HG02798 (cell line): Measurements from ENCODE around the gene NHP2.
"Not testable (repeated sequence)": the region's sequence is repeated elsewhere in the genome, so short reads cannot be mapped to it uniquely, and the experiment has no call there.

Experiments used
- ATAC-seq: cut with Tn5 transposase; IDR thresholded peaks from one replicate; pipeline ENCODE4 v1.9.1; 2021; ENCODE audit warnings: mild to moderate bottlenecking; ENCODE audit not compliant: unreplicated experiment, poor library complexity

Gene NHP2

DNA sequence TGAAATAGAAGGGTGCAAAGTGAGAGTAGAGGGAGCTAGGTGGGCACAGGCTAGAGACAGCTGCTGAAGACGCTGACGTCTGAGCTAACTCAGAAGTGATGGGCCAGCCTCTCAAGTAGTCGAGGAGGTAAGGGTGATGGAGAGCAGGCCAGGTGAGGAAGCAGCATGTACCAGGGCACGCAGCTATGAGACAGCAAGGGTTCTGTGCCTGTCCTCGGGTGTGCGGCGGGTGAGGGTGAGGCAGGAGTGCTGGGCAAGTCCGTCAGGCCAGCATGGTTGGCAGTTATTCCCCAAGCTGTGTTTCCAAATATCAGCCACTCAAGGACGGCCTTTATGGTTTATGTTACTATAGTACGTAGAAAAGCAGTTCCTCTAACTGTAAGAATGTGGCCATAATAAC, 16.7 kb downstream of the NHP2 start:
- ATAC-seq: no peak

GRCh38 chr5:178131446-178131996, 22.2 kb downstream of the NHP2 start:
- no peak for ATAC-seq

DNA sequence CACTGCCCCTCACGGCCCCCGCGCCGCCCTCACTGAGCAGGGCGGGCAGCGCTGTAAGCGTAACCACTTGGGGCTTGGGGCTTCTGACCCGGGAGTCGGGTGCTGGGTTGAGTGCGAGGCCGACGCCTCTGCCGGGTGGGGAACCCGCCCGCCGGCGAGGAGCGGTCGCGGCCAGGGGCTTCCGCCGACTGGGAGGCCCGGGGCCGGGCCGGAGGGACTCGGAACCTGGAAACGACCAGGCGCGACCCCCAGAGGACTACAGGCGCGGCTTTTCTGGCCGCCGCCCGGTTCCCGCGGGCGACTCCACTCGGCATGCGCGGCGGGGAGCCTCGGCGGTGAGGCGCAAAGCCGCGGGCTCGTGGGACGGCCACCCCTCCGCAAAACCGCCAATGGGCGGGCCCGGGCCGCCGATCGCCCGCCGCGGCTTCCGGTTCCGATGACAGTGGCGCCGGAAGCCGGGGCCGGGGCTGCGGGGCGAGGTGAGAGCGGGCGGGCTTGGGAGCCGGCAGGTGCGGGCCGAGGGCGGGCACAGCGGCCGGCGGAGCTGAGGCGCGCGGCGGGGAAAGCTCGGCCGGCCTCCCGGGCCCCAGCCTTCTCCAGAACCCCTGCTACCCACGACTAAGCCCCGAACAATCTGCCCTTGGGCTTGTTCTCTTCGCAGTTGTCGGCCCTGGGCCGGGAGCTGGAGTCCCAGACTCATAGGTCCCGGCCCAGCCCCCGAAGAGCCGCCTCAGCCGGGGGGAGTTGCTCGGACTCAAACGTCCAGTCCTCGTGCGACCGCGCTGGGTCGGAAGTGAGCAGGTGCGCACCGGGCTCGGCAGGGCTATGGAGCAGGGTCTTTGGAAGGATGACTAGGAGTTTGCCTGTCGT, 22.9 kb downstream of the NHP2 start, which contains the start of gene RMND5B:
TSS of gene RMND5B (plus strand) at position 439 of the 870 bp plus-strand sequence. CDS start 7,106 bp downstream, outside the sequence.
- ATAC-seq: peak; percentile 92

DNA sequence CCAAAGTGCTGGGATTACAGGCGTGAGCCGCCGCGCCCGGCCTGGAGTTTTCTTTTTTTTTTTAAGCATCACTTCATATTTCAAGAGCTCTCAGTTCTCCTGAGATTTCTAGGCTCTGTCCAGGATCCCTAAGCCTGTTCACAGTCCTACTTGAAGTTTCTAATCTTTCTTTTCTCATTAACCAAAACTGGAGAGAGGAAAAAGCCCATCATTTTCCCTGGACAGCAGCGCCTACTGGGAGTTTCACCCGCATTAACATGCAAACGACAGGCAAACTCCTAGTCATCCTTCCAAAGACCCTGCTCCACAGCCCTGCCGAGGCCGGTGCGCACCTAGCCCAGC, 23.5 kb downstream of the NHP2 start:
- ATAC-seq: not testable (repeated sequence)

DNA sequence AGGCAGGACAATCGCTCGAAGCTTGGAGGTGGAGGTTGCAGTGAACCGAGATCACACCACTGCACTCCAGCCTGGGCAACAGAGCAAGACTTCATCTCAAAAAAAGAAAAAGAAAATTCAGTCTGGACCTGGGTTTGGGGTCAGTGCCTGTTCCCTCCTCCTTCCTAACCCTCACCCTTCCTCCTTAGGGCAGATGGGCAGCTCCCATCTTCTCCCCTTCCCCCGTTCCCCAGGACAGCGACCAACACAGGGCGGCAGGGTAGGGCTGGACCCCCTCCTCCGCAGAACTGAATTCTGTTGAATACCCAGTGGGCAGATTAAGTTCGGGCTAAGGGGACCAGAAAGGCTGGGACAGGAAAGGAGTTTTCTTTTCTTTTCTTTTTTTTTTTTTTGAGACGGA, 24.4 kb downstream of the NHP2 start:
- ATAC-seq: no peak

GRCh38 chr5:178127300-178128009, 26.2 kb downstream of the NHP2 start:
- not testable (repeated sequence) for ATAC-seq

DNA sequence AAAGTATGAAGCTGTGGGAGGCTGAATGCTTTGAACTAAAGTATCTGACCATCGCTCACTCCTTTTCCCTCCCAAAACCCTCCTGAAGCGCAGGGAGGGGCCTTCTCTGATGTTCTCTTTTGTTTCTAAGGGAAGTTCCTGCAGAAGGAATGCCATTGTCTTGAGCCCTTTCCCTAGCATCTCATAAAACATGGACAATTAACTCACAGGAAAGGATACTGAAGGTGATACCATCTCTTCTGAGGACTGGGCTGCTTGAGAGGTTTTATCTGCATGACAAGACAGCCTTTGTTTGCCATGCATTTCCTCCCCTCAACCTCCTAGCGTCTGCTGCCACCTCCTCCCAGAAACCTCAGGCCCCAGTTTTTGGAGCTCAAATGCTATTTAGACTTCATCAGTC, 27.1 kb downstream of the NHP2 start:
- ATAC-seq: no peak

- no peak for ATAC-seq
Measured at GRCh38 chr5:178125253-178125906, 28.3 kb downstream of the NHP2 start.

GRCh38 chr5:178123966-178124925, 29.4 kb downstream of the NHP2 start:
- ATAC-seq: no peak

DNA sequence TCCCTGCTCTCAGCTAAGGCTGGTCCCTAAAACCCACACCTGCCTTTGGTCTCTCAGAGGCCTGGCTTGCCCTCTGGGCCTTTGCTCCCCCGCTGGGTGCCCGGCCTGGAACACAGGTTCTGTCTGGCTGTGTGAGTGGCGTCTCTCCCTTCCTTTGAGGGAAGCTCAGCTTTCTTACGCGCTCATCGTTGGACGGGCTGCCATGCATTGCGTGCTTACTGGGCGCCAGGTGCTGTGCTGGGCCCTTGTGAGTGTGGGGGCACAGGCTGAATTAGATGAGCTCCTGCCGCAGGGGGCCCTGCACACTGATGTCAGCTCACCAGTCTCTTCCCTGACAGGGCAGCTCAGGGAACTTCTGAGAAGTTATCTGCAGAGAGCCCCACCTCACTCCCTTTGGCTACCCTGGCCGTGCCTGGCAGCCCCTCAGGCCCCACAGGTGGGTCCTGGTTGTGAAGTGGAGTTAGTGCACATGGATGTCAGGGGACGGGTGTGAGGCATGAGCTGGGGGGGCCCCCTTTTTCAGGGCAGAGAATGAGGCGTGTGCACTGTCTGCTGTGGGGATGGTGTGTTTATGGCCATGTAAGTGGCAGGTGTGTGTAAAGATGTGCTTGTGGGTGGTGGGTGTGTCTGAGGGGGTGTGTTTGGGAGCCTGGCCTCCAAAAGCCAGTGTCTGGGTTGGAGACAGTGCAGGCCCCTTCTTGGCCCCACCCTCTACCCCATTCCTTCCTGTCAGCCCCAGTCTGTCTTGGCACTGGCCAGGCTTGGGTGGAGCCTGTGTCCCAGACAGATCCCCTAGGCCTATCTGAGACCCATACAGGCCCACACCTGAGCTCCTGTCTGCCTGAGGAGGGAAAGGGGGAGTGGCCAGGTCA, 30.4 kb downstream of the NHP2 start:
- ATAC-seq: no peak

DNA sequence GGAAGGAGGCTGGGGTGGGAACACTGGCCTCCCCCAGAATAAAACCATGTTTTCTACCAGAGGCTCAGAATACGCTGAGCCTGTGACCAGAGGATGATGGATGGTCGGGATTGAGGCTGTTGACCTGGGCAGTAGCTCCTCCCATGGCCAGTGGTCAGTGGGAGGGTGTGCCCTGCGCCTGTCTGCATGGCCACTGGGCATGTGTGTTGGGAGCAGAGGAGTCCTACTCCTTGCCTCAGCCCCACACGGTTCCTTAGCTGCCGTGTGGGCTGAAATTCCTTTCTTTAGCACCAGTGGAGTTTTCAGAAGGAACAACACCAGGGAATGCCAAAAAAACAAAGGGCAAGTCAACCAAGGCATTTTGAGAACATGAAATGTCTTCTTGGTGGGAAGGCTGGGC, 31.3 kb downstream of the NHP2 start:
- no peak for ATAC-seq

DNA sequence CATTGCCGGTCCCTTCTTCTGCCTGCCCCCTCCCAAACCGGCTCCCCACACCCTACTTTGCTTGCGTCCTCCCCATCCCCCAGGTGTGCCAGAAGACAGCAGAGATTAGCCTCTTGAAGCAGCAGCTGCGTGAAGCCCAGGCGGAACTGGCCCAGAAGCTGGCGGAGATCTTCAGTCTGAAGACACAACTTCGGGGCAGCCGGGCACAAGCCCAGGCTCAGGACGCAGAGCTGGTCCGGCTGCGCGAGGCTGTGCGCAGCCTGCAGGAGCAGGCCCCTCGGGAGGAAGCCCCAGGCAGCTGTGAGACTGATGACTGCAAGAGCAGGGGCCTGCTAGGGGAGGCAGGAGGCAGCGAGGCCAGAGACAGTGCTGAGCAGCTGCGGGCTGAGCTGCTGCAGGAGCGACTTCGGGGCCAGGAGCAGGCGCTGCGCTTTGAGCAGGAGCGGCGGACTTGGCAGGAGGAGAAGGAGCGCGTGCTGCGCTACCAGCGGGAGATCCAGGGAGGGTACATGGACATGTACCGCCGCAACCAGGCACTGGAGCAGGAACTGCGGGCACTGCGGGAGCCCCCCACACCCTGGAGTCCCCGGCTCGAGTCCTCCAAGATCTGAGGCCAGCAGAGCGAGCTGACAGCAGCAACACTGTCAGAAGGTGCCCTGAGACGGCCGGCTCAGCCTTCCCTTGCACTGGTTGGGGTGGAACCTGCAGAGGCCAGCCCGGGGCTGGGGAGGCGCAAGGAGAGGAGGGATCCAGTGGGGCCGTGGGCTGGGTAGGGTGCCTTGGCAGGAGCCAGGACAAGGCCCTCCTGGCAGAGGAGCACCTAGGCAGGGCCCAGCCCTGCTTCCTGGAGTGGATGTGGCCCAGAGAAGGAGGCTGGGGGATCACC, 32.1 kb downstream of the NHP2 start:
- no peak for ATAC-seq

DNA sequence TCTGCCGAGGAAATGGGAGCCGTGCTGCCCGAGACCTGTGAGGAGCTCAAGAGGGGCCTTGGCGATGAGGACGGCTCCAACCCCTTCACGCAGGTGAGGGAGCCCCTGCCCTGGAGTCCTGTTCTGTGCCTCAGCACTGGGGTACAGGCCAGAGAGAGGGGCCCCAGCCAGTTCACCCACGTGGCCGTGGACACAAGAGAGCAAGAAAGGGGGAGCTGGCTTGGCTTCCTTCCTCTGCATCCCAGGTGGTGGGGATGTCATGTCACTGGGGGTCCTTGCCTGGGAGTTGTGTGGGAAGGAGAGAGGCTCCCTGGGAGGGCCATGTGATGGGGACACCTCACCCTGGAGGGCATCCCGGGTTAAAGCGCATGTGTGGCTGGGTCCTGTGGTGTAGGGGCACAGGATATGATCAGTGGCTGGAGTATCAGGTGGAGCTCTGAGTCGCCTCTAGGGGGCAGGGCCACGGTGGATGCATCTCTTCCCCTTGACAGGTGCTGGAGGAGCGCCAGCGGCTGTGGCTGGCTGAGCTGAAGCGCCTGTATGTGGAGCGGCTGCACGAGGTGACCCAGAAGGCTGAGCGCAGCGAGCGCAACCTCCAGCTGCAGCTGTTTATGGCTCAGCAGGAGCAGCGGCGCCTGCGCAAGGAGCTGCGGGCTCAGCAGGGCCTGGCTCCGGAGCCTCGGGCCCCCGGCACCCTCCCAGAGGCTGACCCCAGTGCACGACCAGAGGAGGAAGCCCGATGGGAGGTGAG, 32.9 kb downstream of the NHP2 start:
- peak; percentile 87 for ATAC-seq

DNA sequence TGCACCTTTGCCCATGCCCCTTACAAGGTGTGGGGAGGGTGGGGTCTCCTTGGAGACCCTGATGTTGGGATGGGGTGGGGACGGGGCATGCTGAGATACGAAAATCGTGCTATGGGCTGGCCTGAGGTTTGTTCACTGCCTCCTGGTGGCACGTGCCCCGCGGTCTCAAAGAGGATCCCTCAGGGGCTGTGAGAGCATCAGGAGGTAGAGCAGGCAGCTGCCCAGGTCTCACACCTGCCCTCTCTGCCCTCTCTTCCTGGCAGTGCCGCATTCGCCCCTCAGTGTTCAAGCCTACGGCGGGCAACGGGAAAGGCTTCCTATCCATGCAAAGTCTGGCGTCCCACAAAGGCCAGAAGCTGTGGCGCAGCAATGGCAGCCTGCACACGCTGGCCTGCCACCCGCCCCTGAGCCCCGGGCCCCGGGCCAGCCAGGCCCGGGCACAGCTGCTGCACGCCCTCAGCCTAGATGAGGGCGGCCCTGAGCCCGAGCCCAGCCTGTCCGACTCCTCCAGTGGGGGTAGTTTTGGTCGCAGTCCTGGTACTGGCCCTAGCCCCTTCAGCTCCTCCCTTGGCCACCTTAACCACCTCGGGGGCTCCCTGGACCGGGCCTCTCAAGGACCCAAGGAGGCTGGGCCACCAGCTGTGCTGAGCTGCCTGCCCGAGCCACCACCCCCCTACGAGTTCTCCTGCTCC, 33.6 kb downstream of the NHP2 start:
- ATAC-seq: no peak

- no peak for ATAC-seq
Measured at GRCh38 chr5:178117923-178118701, 35.6 kb downstream of the NHP2 start.
